Effector memory CD4-positive, alpha-beta T cell (primary cell): ENCODE measurements around the gene CNMD.

ENCODE experiments used
- DNase-seq, 3 donors: peaks; one replicate each; pipeline ENCODE4 v3.0.0-alpha.2; 2020
- H3K27ac ChIP-seq: 2 replicates; pipeline ENCODE4 v1.7.0; 2013; ENCODE audit warnings: mild to moderate bottlenecking, low read length, moderate library complexity; ENCODE audit not compliant: insufficient read depth, poor library complexity, severe bottlenecking
- H3K27me3 ChIP-seq: replicated peaks from 2 replicates; pipeline ENCODE4 v1.7.0; 2013; ENCODE audit warnings: mild to moderate bottlenecking, low read length; ENCODE audit not compliant: insufficient read depth, control insufficient read depth, poor library complexity, severe bottlenecking
- H3K36me3 ChIP-seq: 2 replicates; pipeline ENCODE4 v1.7.0; 2013; ENCODE audit warnings: mild to moderate bottlenecking, low read length, moderate library complexity; ENCODE audit not compliant: control insufficient read depth, insufficient read depth
- H3K4me1 ChIP-seq: 2 replicates; pipeline ENCODE4 v1.7.0; 2013; ENCODE audit warnings: low read length, mild to moderate bottlenecking; ENCODE audit not compliant: control insufficient read depth, insufficient read depth, poor library complexity, severe bottlenecking
- H3K4me3 ChIP-seq: 2 replicates; pipeline ENCODE4 v1.7.0; 2013; ENCODE audit warnings: low read length, low read depth, mild to moderate bottlenecking; ENCODE audit not compliant: insufficient read depth, poor library complexity, severe bottlenecking
- H3K9me3 ChIP-seq: 2 replicates; pipeline ENCODE4 v1.7.0; 2013; ENCODE audit warnings: mild to moderate bottlenecking, low read length, moderate library complexity; ENCODE audit not compliant: control insufficient read depth

Gene CNMD

DNA sequence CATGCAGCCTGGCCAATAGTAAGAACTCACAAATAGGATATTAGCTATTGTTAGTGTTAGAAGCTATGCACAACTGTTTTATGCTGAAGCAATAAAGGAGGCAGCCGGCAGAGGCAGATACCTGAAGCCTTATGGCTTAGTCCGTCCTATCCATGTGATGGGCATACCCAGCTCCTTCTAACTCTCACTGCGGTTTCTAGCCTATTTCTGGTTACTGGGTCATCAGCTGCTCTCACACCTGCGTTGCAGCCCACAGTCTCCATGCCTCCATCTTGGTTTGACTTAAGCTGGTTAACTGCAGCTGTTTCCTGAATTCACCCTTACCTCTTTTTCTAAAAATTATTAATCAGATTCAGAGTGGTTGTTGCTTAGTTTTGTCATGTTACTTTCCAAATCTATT lies 40.5 kb upstream of the CNMD start:
- no peaks in the 10 kb centered on the region for H3K9me3 ChIP-seq

DNA sequence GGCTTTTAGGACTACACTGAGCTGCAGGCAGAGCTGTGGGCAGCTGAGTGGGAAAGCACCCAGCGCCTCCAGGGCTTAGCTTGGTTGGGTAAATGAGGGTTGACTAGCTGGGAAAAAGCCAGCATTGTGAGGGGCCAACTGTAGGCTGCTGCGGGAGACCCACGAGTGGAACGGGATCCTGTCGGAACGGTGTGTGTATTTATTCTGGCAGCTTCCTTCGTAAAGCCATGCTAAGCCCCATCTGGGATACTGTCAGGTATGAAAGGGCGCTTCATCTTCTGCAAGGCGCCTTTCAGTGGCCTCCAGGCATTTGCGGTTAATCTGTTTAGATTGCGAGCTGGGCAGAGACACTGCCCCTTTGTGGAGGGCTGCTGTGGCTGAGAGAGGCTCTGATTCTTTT lies 39.5 kb upstream of the CNMD start:
- Histone ChIP-seq H3K27ac (no peak overlapping the region), H3K4me1 (no peaks in the 10 kb centered on the region), H3K9me3 (no peaks in the 10 kb centered on the region), H3K27me3 (no peaks in the 10 kb centered on the region), H3K36me3 (no peaks in the 10 kb centered on the region), H3K4me3 (no peak overlapping the region)
- DNase-seq, result no peak

More for the DNA sequence above, 40.5 kb upstream of the CNMD start:
- no peak for DNase-seq
- H3K27ac ChIP-seq, result no peak overlapping the region
- no peaks in the 10 kb centered on the region for H3K4me1 ChIP-seq
- no peak overlapping the region for H3K4me3 ChIP-seq
- H3K36me3 ChIP-seq, result no peaks in the 10 kb centered on the region
- H3K27me3 ChIP-seq, result no peaks in the 10 kb centered on the region

DNA sequence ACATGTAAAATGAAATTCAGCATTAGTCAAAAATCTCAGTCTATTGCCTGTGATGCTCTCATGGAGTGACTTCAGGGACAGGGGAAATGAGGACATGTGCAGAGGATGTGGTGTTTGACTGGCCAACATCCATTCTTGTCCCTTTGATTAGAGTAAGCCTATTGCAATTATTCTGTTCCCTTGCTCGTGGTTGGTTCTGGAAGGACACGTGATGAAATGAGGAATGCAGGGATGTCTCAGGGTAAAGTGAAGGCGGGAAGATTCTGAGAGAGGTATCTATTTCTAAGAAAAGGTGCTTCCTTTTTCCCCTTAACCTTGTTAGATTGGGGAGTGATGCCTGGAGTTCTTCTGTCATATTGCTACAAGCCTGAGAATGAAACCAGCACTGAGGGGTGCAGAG lies 37.1 kb upstream of the CNMD start:
- no peak for DNase-seq

DNA sequence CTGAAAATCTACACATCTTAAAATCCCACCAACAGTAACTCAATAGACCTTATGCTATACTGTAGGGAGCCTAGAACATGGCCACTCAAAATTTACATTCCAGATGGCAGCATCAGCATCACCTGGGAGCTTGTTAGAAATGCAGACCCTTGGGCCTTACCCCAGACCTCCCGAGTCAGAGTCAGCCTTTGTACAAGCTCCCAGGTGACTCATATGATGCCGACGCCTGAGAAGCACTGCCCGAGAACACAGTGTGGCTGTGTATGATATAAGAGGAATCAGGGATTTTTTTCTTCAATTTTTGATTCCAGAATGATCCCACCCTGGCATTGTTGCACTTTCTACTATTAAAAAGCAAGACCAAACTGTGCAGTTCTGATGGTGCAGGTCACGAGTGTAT lies 35.9 kb upstream of the CNMD start:
- H3K9me3 ChIP-seq, result no peaks in the 10 kb centered on the region
- no peak overlapping the region for H3K27ac ChIP-seq
- no peaks in the 10 kb centered on the region for H3K36me3 ChIP-seq
- no peak overlapping the region for H3K4me3 ChIP-seq
- no peaks in the 10 kb centered on the region for H3K4me1 ChIP-seq
- DNase-seq, result no peak
- H3K27me3 ChIP-seq, result no peaks in the 10 kb centered on the region

More for the DNA sequence above, 37.1 kb upstream of the CNMD start:
- Histone ChIP-seq H3K9me3 (no peaks in the 10 kb centered on the region), H3K4me1 (no peaks in the 10 kb centered on the region), H3K4me3 (no peak overlapping the region), H3K27ac (no peak overlapping the region), H3K36me3 (no peaks in the 10 kb centered on the region), H3K27me3 (no peaks in the 10 kb centered on the region)

DNA sequence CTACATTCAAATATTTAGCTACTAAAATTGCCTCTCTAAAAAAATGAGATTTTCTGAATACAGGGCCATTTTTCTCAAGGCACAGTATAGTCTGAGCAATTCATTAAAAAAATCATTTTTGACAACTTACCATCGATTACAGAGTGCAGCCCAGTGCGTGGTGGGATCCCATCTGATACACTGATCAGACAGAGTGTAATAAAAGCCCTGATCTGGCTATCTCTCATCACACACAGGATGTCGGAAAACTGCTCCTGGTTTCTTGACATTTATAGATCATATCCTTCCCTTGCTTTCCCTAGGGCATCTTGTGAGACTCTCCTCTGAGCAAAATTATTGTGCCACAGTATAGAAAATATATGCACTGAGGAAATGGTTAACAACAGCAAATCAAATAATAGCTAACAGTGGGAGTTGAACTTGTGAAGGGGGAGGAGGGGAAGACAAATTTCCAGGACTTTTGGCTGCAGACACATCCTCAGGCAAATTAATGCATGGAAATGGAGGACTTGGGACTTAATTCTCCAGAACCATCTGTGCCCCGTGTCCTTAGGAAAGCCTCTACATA lies 28.4 kb upstream of the CNMD start:
- Histone ChIP-seq H3K4me3 (no peak overlapping the region), H3K27me3 (no peaks in the 10 kb centered on the region), H3K27ac (no peak overlapping the region), H3K4me1 (no peaks in the 10 kb centered on the region), H3K36me3 (no peaks in the 10 kb centered on the region), H3K9me3 (no peaks in the 10 kb centered on the region)
- no peak for DNase-seq

DNA sequence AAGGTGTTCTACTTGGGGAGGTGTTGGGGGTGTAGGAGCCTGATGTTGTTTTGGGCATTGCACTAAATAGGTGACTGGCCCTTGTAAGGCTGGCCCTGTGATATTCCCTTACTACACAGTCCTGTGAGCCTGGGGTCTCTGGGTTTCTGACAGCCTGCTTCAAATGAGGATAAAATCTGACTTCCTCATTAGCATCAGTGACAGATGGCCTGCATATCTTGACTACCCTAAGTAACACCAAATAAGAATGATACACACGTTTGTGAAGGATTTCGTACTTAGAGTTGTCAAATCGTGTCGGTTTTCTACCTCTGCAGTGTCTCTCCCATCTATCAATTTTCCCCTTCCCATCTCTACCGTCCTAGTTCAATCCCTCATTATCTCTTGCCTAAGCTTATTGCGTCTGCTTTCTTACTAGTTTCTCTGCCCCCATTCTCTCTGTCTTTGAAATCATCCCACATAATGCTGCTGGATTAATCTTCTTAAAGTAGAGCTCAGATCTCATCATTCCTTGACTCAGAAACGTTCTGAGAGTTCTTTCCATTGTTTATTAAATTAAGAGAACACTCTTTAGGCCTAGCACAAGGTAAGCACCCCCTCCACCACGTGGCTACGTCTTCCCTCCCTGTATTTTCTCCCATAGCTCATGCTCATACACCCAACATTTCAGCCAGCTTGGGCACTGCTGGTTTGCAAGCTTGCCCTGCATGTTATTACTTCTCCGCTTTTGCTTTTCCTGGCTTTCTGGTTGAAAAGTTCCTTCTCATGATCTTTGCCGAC lies 26.2 kb upstream of the CNMD start:
- no peaks in the 10 kb centered on the region for H3K27me3 ChIP-seq
- no peaks in the 10 kb centered on the region for H3K36me3 ChIP-seq
- no peak for DNase-seq
- no peaks in the 10 kb centered on the region for H3K4me1 ChIP-seq
- no peak overlapping the region for H3K27ac ChIP-seq
- no peak overlapping the region for H3K4me3 ChIP-seq
- H3K9me3 ChIP-seq, result no peaks in the 10 kb centered on the region

DNA sequence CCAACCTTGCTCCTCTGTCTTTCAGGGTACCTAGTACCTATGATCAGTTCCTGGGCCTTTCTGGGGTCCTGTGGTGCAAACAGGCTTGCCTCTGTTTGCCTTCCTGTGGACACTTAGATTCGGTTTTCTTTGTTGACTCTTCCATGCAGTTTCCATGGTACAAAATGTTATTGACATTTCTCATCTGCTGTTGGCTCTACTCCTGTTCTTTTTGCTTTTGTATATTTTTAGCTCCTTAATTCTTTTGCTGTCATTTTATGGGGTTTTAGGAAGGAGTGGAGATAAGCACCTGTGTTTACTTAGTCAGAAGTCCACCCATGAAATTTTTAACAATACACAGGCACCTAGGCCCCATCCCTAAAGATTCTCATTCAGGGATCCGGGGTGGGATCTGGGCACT lies 20.5 kb upstream of the CNMD start:
- Histone ChIP-seq H3K27ac (no peak overlapping the region), H3K36me3 (no peaks in the 10 kb centered on the region), H3K4me3 (no peak overlapping the region), H3K9me3 (no peaks in the 10 kb centered on the region), H3K4me1 (no peaks in the 10 kb centered on the region), H3K27me3 (no peaks in the 10 kb centered on the region)
- DNase-seq, result no peak

DNA sequence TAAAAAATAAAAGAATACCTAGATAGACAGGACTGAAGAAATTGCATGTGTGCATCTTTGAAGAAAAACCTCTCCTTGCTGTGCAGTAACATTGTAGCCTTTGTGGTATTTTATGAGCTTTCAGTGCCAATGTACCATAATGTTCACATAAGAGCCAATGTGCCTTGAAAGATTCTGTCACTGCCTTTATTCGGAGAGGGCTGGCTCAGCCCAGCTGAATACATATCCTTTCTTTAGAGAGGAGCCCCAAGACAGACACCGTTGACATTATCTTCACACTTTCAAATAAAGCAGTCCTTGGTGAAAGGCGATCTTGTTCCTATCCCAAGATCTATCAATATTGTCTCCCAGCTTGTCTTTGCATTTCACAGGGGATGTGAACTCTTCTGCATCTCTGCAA lies 18.5 kb upstream of the CNMD start:
- H3K9me3 ChIP-seq, result no peaks in the 10 kb centered on the region
- H3K27ac ChIP-seq, result no peak overlapping the region
- no peak for DNase-seq
- H3K4me1 ChIP-seq, result no peaks in the 10 kb centered on the region
- H3K4me3 ChIP-seq, result no peak overlapping the region
- no peaks in the 10 kb centered on the region for H3K36me3 ChIP-seq
- H3K27me3 ChIP-seq, result no peaks in the 10 kb centered on the region

DNA sequence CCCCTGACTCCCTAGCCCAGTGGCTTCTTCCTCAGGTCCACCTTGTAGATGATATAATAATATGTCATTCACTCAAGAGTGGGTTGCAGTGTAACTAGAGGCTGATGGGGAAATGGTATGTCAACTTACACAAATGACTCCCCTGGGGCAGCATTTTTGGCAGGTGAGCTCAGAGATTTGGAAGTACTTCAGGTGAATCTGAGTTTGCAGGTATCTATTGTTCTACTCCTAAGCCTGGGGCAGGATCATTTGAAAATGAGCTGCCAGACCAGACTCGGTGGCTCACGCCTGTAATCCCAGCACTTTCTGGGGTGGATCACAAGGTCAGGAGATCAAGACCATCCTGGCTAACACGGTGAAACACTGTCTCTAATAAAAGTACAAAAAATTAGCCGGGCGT lies 11.6 kb upstream of the CNMD start:
- Histone ChIP-seq H3K27ac (no peak overlapping the region), H3K4me3 (no peak overlapping the region), H3K4me1 (no peaks in the 10 kb centered on the region), H3K27me3 (no peaks in the 10 kb centered on the region), H3K9me3 (no peaks in the 10 kb centered on the region), H3K36me3 (no peaks in the 10 kb centered on the region)
- no peak for DNase-seq

DNA sequence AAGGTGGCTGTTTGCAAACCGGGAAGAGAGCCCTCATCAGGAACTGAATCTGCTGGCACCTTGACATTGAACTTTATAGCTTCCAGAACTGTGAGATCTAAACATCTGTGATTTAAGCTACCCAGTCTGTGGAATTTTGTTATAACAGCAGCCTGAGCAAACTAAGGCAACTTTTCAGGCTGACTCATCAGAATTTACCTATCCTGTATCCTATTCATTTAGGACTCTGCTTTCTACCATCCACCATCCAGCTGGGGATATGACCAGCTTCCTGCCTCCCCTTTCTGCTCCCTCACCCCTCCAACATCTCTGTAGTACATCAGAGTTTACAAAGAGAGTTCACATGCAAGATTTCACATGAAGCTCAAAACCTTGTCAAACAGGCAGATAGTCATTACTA lies 11.1 kb upstream of the CNMD start:
- Histone ChIP-seq H3K4me3 (no peak overlapping the region), H3K27ac (no peak overlapping the region), H3K36me3 (no peaks in the 10 kb centered on the region), H3K27me3 (no peaks in the 10 kb centered on the region), H3K4me1 (no peaks in the 10 kb centered on the region), H3K9me3 (no peaks in the 10 kb centered on the region)
- DNase-seq, result no peak
